ENCODE data around the gene ITPR1.
A peak's percentile ranks its signal among the peaks of the same experiment; 100 is the strongest.

ITPR1 gene

GRCh38 chr3:4856136-4856535 lies 363.0 kb downstream of the ITPR1 start:
- ChIA-PET POLR2A (no interaction called here), CTCF (no interaction called here)
- TF ChIP-seq GLI4 (tag by site-specific recombination; IDR thresholded peaks at IDR 0.05) (no peak), ZNF146 (tag by site-specific recombination; IDR thresholded peaks at IDR 0.05) (no peak), ZNF610 (tag by site-specific recombination; IDR thresholded peaks at IDR 0.05; ENCODE audit: borderline replicate concordance) (no peak), ZNF792 (tag by site-specific recombination; IDR thresholded peaks at IDR 0.05) (no peak), ZNF561 (tag by site-specific recombination; IDR thresholded peaks at IDR 0.05; ENCODE audit: borderline replicate concordance) (no peak), PRDM2 (tag by site-specific recombination; IDR thresholded peaks at IDR 0.05; ENCODE audit: borderline replicate concordance) (no peak), ZNF692 (tag by site-specific recombination; IDR thresholded peaks at IDR 0.05) (no peak), ZNF530 (tag by site-specific recombination; IDR thresholded peaks at IDR 0.05; ENCODE audit: low read depth) (no peak), ZNF335 (tag by site-specific recombination; conservative IDR thresholded peaks at IDR 0.05) (no peak), ZNF704 (tag by site-specific recombination; IDR thresholded peaks at IDR 0.05) (no peak)
- Histone ChIP-seq H3K9me3 (ENCODE audit: control insufficient read depth, insufficient read depth, low read depth, low read length) (no peaks in the 10 kb centered on the region), H3K36me3 (ENCODE audit: control insufficient read depth in 2 of 2, insufficient read depth in 1 of 2, low read length in 2 of 2) (no peaks in the 10 kb centered on the region), H3K4me3 (ENCODE audit: low read depth, low read length) (no peak overlapping the region), H3K27ac (ENCODE audit: extremely low read depth, low read depth, low read length) (no peak overlapping the region), H3K4me1 (ENCODE audit: control insufficient read depth, insufficient read depth, low read length) (no peaks in the 10 kb centered on the region)

GRCh38 chr3:4856564-4856963 lies 363.4 kb downstream of the ITPR1 start:
- ChIA-PET POLR2A (no interaction called here), CTCF (no interaction called here)
- TF ChIP-seq YY2 (tag by site-specific recombination; IDR thresholded peaks at IDR 0.05) = no peak
- TF ChIP-seq SETDB1 (IDR thresholded peaks at IDR 0.05; ENCODE audit: insufficient read length, low read length) = peak; percentile 90
- TF ChIP-seq, protein P1, sequence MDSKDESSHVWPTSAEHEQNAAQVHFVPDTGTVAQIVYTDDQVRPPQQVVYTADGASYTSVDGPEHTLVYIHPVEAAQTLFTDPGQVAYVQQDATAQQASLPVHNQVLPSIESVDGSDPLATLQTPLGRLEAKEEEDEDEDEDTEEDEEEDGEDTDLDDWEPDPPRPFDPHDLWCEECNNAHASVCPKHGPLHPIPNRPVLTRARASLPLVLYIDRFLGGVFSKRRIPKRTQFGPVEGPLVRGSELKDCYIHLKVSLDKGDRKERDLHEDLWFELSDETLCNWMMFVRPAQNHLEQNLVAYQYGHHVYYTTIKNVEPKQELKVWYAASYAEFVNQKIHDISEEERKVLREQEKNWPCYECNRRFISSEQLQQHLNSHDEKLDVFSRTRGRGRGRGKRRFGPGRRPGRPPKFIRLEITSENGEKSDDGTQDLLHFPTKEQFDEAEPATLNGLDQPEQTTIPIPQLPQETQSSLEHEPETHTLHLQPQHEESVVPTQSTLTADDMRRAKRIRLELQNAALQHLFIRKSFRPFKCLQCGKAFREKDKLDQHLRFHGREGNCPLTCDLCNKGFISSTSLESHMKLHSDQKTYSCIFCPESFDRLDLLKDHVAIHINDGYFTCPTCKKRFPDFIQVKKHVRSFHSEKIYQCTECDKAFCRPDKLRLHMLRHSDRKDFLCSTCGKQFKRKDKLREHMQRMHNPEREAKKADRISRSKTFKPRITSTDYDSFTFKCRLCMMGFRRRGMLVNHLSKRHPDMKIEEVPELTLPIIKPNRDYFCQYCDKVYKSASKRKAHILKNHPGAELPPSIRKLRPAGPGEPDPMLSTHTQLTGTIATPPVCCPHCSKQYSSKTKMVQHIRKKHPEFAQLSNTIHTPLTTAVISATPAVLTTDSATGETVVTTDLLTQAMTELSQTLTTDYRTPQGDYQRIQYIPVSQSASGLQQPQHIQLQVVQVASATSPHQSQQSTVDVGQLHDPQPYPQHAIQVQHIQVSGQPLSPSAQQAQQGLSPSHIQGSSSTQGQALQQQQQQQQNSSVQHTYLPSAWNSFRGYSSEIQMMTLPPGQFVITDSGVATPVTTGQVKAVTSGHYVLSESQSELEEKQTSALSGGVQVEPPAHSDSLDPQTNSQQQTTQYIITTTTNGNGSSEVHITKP (tag by site-specific recombination; IDR thresholded peaks at IDR 0.05) = peak; percentile 23; the same call in 1 of the 2 replicates
- TF ChIP-seq, protein P2, sequence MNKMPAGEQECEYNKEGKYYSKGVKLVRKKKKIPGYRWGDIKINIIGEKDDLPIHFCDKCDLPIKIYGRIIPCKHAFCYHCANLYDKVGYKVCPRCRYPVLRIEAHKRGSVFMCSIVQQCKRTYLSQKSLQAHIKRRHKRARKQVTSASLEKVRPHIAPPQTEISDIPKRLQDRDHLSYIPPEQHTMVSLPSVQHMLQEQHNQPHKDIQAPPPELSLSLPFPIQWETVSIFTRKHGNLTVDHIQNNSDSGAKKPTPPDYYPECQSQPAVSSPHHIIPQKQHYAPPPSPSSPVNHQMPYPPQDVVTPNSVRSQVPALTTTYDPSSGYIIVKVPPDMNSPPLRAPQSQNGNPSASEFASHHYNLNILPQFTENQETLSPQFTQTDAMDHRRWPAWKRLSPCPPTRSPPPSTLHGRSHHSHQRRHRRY (tag by site-specific recombination; IDR thresholded peaks at IDR 0.05) = no peak
- no peak for TF ChIP-seq ZNF777 (tag by site-specific recombination; IDR thresholded peaks at IDR 0.05; ENCODE audit: borderline replicate concordance)
- no peak overlapping the region for H3K4me3 ChIP-seq (ENCODE audit: low read depth, low read length)
- H3K36me3 ChIP-seq (ENCODE audit: control insufficient read depth in 2 of 2, insufficient read depth in 1 of 2, low read length in 2 of 2) = no peaks in the 10 kb centered on the region
- no peaks in the 10 kb centered on the region for H3K4me1 ChIP-seq (ENCODE audit: control insufficient read depth, insufficient read depth, low read length)
- no peak overlapping the region for H3K27ac ChIP-seq (ENCODE audit: extremely low read depth, low read depth, low read length)
- no peaks in the 10 kb centered on the region for H3K9me3 ChIP-seq (ENCODE audit: control insufficient read depth, insufficient read depth, low read depth, low read length)

Measured in HEK293 (cell line).